Esophagus muscularis mucosa (tissue), 4 donors: ENCODE measurements around the gene PPIP5K1. TPM values are rescaled to one million over a fixed set of nuclear protein-coding genes. Genes with fewer than 3 reads are reported as not detected.
A peak's percentile ranks its signal among the peaks of the same experiment; 100 is the strongest.

Experiments used
- DNase-seq: peaks from one replicate; pipeline ENCODE4 v3.0.0-alpha.2; 2017; ENCODE audit errors: extremely low spot score
- H3K27ac ChIP-seq, 4 donors: fragments of 200-600 bp; sonication (generic); replicated peaks in 1 of 4; 1 replicate in 3 of 4; 2 replicates in 1 of 4; pipeline ENCODE4 v1.5.1; 2016 to 2019; ENCODE audit warnings: mild to moderate bottlenecking in 1 of 4
- H3K27me3 ChIP-seq, 4 donors: fragments of 200-600 bp; sonication (generic); one replicate each; pipeline versions ENCODE4 v1.5.1 to v1.6.0; 2016 to 2019
- H3K36me3 ChIP-seq, 4 donors: fragments of 200-600 bp; sonication (generic); one replicate each; pipeline ENCODE4 v1.5.1; 2016 to 2019
- H3K4me1 ChIP-seq, 4 donors: fragments of 200-600 bp; sonication (generic); one replicate each; pipeline ENCODE4 v1.5.1; 2016 to 2019
- H3K4me3 ChIP-seq, 4 donors: fragments of 200-600 bp; sonication (generic); 1 replicate in 2 of 4; 2 replicates in 2 of 4; pipeline ENCODE4 v1.5.1; 2016 to 2019; ENCODE audit warnings: mild to moderate bottlenecking in 4 of 4, moderate library complexity in 1 of 4
- H3K9me3 ChIP-seq, 4 donors: fragments of 200-600 bp; sonication (generic); 1 replicate in 3 of 4; 2 replicates in 1 of 4; pipeline ENCODE4 v1.5.1; 2016 to 2019
- EP300 ChIP-seq: sonication (generic); formaldehyde crosslinking; IDR thresholded peaks from one replicate; pipeline ENCODE4 v1.6.1; 2017; ENCODE audit warnings: antibody characterized with exemption
- POLR2A ChIP-seq: fragments of 450-650 bp; IDR thresholded peaks from one replicate; pipeline ENCODE4 v1.6.1; 2017; ENCODE audit warnings: antibody characterized with exemption, moderate library complexity, mild to moderate bottlenecking, low read depth
- POLR2AphosphoS5 ChIP-seq, 2 donors: sonication (generic); formaldehyde crosslinking; IDR thresholded peaks; one replicate each; pipeline ENCODE4 v1.6.1; 2017; ENCODE audit warnings: antibody characterized with exemption in 2 of 2
- WGBS: methylation state at CpG from one replicate; pipeline ENCODE4 v1.1.5; 2018; 5-methylcytosine and 5-hydroxymethylcytosine counted together
- intact Hi-C: fragments of 100-400 bp; cut with DNase I; formaldehyde crosslinking; loops from one replicate; pipeline ENCODE4 v1.15.1; 2023
- total RNA-seq, 4 donors: library from RNA; depleted of rRNA; stranded (reverse); fragments of >200 nt; gene quantifications; one replicate each; pipeline versions ENCODE4 v1.1.0 to v1.2.1, GENCODE V29; 2016
- TF ChIP-seq, protein P1 (sequence below), 3 experiments: fragments of 200-600 bp in 2 of 3; fragments of 450-650 bp in 1 of 3; sonication (generic) in 2 of 3; IDR thresholded peaks; one replicate each; pipeline ENCODE4 v1.5.1; 2017 to 2019; ENCODE audit warnings: antibody characterized with exemption in 3 of 3, mild to moderate bottlenecking in 2 of 3, moderate library complexity in 1 of 3

The PPIP5K1 gene
- total RNA-seq, 4 donors from 2014 or later: 9.8 to 73.4 (median 23.3) TPM

DNA sequence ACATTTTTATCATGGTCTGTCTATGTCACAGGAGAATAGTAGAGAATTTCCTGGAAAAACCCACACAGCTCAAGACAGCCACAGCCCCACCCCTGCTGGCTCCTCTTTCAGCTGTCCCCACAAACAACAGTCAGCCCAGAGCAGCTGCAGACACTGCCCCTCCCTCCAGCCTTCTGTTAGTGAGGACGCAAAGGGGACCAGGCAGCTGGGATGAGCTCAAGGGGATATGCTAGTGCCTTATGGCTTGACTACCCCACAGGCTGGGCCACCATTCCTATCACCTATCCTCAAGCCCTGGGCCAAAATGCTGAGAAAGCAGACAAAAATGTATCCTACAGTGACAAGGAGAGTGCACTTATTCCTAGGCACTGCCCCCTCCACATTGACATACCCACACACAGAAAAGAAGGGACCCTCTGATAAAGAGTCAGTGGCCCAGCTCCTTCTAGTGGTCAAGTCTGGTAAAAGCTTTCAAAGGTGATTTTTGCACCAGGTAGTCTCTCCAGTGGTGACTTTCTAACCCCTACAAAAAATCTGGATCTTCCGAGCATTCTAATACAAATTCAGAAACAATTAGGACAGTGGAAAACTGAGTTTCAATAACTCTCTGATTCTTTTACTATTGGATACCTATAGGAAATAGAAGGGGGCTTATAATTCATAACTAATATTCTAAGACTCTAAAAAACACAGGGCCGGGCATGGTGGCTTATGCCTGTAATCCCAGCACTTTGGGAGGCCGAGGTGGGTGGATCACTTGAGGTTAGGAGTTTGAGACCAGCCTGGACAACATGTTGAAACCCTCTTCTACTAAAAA is 75.6 kb downstream of the PPIP5K1 start:
- Histone ChIP-seq H3K27ac (peak overlapping the region in 3 of 4 donors; percentile 8 to 86 (median 9)), H3K4me3 (no peak overlapping the region), H3K27me3 (no peaks in the 10 kb centered on the region), H3K4me1 (peaks cover 43 to 68% (median 64%) of the 10 kb centered on the region in 4 donors), H3K9me3 (no peaks in the 10 kb centered on the region), H3K36me3 (no peaks in the 10 kb centered on the region)
- WGBS: 54% methylated on average over 4 of the region's 4 CpGs
- TF ChIP-seq POLR2AphosphoS5 (IDR thresholded peaks at IDR 0.05) (no peak), EP300 (no peak), POLR2A (no peak)
- TF ChIP-seq, protein P1, sequence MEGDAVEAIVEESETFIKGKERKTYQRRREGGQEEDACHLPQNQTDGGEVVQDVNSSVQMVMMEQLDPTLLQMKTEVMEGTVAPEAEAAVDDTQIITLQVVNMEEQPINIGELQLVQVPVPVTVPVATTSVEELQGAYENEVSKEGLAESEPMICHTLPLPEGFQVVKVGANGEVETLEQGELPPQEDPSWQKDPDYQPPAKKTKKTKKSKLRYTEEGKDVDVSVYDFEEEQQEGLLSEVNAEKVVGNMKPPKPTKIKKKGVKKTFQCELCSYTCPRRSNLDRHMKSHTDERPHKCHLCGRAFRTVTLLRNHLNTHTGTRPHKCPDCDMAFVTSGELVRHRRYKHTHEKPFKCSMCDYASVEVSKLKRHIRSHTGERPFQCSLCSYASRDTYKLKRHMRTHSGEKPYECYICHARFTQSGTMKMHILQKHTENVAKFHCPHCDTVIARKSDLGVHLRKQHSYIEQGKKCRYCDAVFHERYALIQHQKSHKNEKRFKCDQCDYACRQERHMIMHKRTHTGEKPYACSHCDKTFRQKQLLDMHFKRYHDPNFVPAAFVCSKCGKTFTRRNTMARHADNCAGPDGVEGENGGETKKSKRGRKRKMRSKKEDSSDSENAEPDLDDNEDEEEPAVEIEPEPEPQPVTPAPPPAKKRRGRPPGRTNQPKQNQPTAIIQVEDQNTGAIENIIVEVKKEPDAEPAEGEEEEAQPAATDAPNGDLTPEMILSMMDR (IDR thresholded peaks at IDR 0.05): peak; percentile 32 to 61 (median 34)
- no peak for DNase-seq
- intact Hi-C loops: no loop called here

DNA sequence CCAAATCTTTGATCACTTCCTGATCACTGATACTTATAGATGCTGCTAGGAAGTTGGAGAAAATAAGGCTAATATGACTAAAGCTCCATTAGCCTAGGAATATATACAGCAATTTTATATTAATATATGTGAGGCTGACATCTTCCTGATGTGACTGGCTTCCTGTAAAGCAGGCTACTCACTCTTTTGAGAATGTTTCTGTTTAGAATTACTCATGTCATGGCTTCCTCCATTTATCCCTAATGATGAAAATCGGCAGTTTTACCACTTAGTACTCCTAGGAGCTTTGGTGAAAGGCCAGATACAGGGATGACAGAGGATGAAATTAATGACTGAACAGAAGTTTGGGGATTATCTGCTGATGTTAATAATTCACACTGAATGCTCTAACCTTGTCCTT is 76.5 kb downstream of the PPIP5K1 start:
- Histone ChIP-seq H3K4me3 (no peak overlapping the region), H3K4me1 (peaks cover 49 to 68% (median 65%) of the 10 kb centered on the region in 4 donors), H3K36me3 (no peaks in the 10 kb centered on the region), H3K27ac (peak overlapping the region in 3 of 4 donors; percentile 46 to 86 (median 47)), H3K27me3 (no peaks in the 10 kb centered on the region), H3K9me3 (no peaks in the 10 kb centered on the region)
- intact Hi-C loops: no loop called here
- no peak for DNase-seq
- TF ChIP-seq EP300 (no peak), POLR2AphosphoS5 (IDR thresholded peaks at IDR 0.05) (no peak), POLR2A (no peak)
- TF ChIP-seq, protein P1 (IDR thresholded peaks at IDR 0.05): no peak
- WGBS: 57% methylated on average over 1 of the region's 1 CpG

DNA sequence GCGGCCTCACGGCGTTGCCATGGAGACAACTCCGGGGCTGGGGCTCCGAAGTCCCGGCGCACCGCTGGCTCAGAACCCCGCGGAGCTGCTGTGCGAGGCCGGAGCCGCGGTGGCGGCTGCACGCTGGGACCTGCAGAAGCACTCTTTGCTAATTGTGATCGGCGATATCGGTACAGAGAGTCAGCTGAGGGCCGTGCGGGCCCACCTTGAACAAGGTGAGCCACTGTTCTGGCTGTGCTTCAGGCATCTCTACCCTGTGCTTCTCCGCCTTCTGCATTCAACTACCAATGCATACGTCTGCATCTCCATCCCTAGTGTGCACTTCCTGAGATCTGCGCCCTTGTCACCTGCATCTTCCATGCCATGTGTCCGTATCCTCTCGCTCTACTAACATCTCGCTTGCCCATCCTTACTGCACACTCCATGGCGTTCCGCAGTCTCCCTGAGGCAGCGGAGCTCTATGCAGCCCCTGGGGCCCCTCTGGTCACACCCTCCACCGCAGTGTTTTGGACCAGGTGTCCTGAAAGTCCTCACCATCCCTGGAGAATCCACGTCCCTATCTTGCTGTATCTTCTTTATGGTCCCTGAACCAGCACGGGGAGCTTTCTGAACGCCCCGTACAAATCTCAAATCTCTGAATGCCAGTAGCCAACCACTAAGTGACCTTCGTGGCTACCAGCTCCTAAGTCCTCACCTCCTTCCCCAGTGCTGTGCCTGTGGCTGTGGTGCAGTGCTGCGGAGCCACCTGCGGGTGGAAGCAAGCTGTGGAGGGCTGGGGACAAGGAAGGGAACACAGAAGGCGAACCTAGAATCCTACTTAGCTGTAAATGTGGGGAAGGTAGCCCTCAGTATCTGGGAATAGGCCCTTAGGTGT is 78.8 kb downstream of the PPIP5K1 start:
- peak overlapping the region; percentile 62 to 77 (median 72) for H3K4me3 ChIP-seq
- H3K9me3 ChIP-seq: no peaks in the 10 kb centered on the region
- TF ChIP-seq, protein P1 (IDR thresholded peaks at IDR 0.05): peak in 2 of 3 experiments; percentile 15 to 18
- TF ChIP-seq POLR2AphosphoS5 (IDR thresholded peaks at IDR 0.05) (no peak), EP300 (no peak), POLR2A (no peak)
- H3K27ac ChIP-seq: peak overlapping the region; percentile 75 to 89 (median 81)
- peaks cover 42 to 55% (median 45%) of the 10 kb centered on the region in 4 donors for H3K4me1 ChIP-seq
- no peaks in the 10 kb centered on the region for H3K36me3 ChIP-seq
- 17% methylated on average over 26 of the region's 39 CpGs for WGBS
- DNase-seq: no peak
- intact Hi-C loops: no loop called here
- no peaks in the 10 kb centered on the region for H3K27me3 ChIP-seq

- intact Hi-C loops: no loop called here
- H3K27ac ChIP-seq: peak overlapping the region; percentile 75 to 89 (median 81)
- no peaks in the 10 kb centered on the region for H3K27me3 ChIP-seq
- peak; percentile 99 for DNase-seq
- peak overlapping the region; percentile 62 to 77 (median 72) for H3K4me3 ChIP-seq
- H3K4me1 ChIP-seq: peaks cover 33 to 47% (median 37%) of the 10 kb centered on the region in 4 donors
- TF ChIP-seq POLR2AphosphoS5 (IDR thresholded peaks at IDR 0.05) (peak; percentile 86 to 88), POLR2A (peak; percentile 64), EP300 (no peak)
- TF ChIP-seq, protein P1 (IDR thresholded peaks at IDR 0.05): peak; percentile 25 to 41 (median 26)
- H3K9me3 ChIP-seq: no peaks in the 10 kb centered on the region
- WGBS: under 1% methylated on average over 20 of the region's 41 CpGs
- no peaks in the 10 kb centered on the region for H3K36me3 ChIP-seq
Observed at GRCh38 chr15:43510200-43511011, 79.6 kb downstream of the PPIP5K1 start.
